Activated CD4-positive, CD25-positive, alpha-beta regulatory T cell treated with anti-CD3 and anti-CD28 coated beads, Interleukin-2, amount 50 U/mL, for 24 hours (primary cell): ENCODE data around the gene TH.

ENCODE experiments used
- ATAC-seq, 2 donors: fragments of 150-1000 bp; cut with Tn5 transposase; one replicate each; pipeline ENCODE4 v1.10.0; 2021; ENCODE audit warnings: mild to moderate bottlenecking in 1 of 2, moderate library complexity in 1 of 2

The TH gene

GRCh38 chr11:2177076-2177475 is 5.5 kb upstream of the TH start:
- ATAC-seq = no peak

GRCh38 chr11:2176389-2176900 is 4.8 kb upstream of the TH start:
- ATAC-seq = no peak

GRCh38 chr11:2175659-2176058 is 4.0 kb upstream of the TH start:
- no peak for ATAC-seq

- no peak for ATAC-seq
Measured at GRCh38 chr11:2174361-2174760, 2.7 kb upstream of the TH start.

GRCh38 chr11:2173761-2174160 is 2.1 kb upstream of the TH start:
- ATAC-seq = no peak

- ATAC-seq = no peak
Measured at GRCh38 chr11:2173150-2173693, 1.6 kb upstream of the TH start.

GRCh38 chr11:2172676-2173075 is 1.1 kb upstream of the TH start:
- no peak for ATAC-seq

- no peak for ATAC-seq
Measured at GRCh38 chr11:2169626-2170570, 1.7 kb downstream of the TH start.

GRCh38 chr11:2169005-2169378 is 2.6 kb downstream of the TH start:
- no peak for ATAC-seq

- no peak for ATAC-seq
Measured at GRCh38 chr11:2168286-2169004, 3.2 kb downstream of the TH start.

GRCh38 chr11:2167141-2168045 is 4.2 kb downstream of the TH start:
- ATAC-seq = no peak

- ATAC-seq = peak; percentile 45 to 59
Measured at GRCh38 chr11:2166091-2166851, 5.3 kb downstream of the TH start.

- no peak for ATAC-seq
Measured at GRCh38 chr11:2165571-2165970, 6.0 kb downstream of the TH start.

GRCh38 chr11:2164861-2165555 is 6.6 kb downstream of the TH start:
- no peak for ATAC-seq

GRCh38 chr11:2164081-2164480 is 7.5 kb downstream of the TH start:
- ATAC-seq = no peak

GRCh38 chr11:2163428-2163978 is 8.1 kb downstream of the TH start:
- no peak for ATAC-seq

GRCh38 chr11:2160736-2161259 is 10.8 kb downstream of the TH start, which contains the start of gene INS:
TSS of gene INS (minus strand) at chr11:2161209. CDS start at chr11:2160971, 238 bp downstream.
- no peak for ATAC-seq

- no peak for ATAC-seq
Measured at GRCh38 chr11:2159536-2160413, 11.8 kb downstream of the TH start.

- ATAC-seq = no peak
Measured at GRCh38 chr11:2158966-2159365, 12.6 kb downstream of the TH start.
